Neural progenitor cell (in vitro differentiated cells): ENCODE measurements around the gene EAF2. TPM values are rescaled to one million over a fixed set of nuclear protein-coding genes. Genes with fewer than 3 reads are reported as not detected.
"Not testable (repeated sequence)": the region's sequence is repeated elsewhere in the genome, so short reads cannot be mapped to it uniquely, and the experiment has no call there.

ENCODE experiments used
- DNase-seq: peaks from one replicate; pipeline ENCODE4 v3.0.0-alpha.2; 2016; ENCODE audit warnings: low spot score
- H2AFZ ChIP-seq: fragments of 200-600 bp; sonication (generic); replicated peaks from 2 replicates; pipeline ENCODE4 v1.6.1; 2016; ENCODE audit warnings: antibody characterized with exemption
- H3F3A ChIP-seq: fragments of 200-600 bp; sonication (generic); 2 replicates; pipeline ENCODE4 v1.6.1; 2016; ENCODE audit warnings: antibody characterized with exemption, low read depth
- H3K27ac ChIP-seq: fragments of 200-600 bp; sonication (generic); 2 replicates; pipeline ENCODE4 v1.5.1; 2016; ENCODE audit warnings: mild to moderate bottlenecking
- H3K27me3 ChIP-seq: fragments of 200-600 bp; sonication (generic); 2 replicates; pipeline ENCODE4 v1.6.1; 2016; ENCODE audit warnings: mild to moderate bottlenecking, moderate library complexity
- H3K36me3 ChIP-seq: fragments of 200-600 bp; sonication (generic); 2 replicates; pipeline ENCODE4 v1.5.1; 2016
- H3K4me1 ChIP-seq: fragments of 200-600 bp; sonication (generic); 2 replicates; pipeline ENCODE4 v1.6.1; 2016; ENCODE audit warnings: mixed run types
- H3K4me2 ChIP-seq: fragments of 200-600 bp; sonication (generic); 2 replicates; pipeline ENCODE4 v1.6.1; 2016
- H3K4me3 ChIP-seq: fragments of 200-600 bp; sonication (generic); 2 replicates; pipeline ENCODE4 v1.5.1; 2016
- H3K79me2 ChIP-seq: fragments of 200-600 bp; sonication (generic); 2 replicates; pipeline ENCODE4 v1.6.1; 2016; ENCODE audit warnings: low read depth
- H3K9ac ChIP-seq: fragments of 200-600 bp; sonication (generic); 2 replicates; pipeline ENCODE4 v1.6.1; 2016
- H3K9me3 ChIP-seq: fragments of 200-600 bp; sonication (generic); 2 replicates; pipeline ENCODE4 v1.5.1; 2016; ENCODE audit warnings: low read depth
- H4K20me1 ChIP-seq: fragments of 200-600 bp; sonication (generic); 2 replicates; pipeline ENCODE4 v1.6.1; 2016; ENCODE audit warnings: low read depth
- H3K27ac Mint-ChIP-seq: 3 replicates; pipeline ENCODE4 v1.8.0; 2021; ENCODE audit warnings: mixed read lengths
- H3K27me3 Mint-ChIP-seq: 2 replicates; pipeline ENCODE4 v1.8.0; 2022; ENCODE audit warnings: low read depth, mild to moderate bottlenecking, inconsistent platforms, moderate library complexity, mixed read lengths; ENCODE audit not compliant: insufficient read depth
- H3K36me3 Mint-ChIP-seq: 3 replicates; pipeline ENCODE4 v1.8.0; 2021; ENCODE audit warnings: mixed read lengths
- H3K4me1 Mint-ChIP-seq: 3 replicates; pipeline ENCODE4 v1.8.0; 2021; ENCODE audit warnings: mixed read lengths
- H3K4me3 Mint-ChIP-seq: 3 replicates; pipeline ENCODE4 v1.8.0; 2021; ENCODE audit warnings: mild to moderate bottlenecking, moderate library complexity, mixed read lengths
- H3K9me3 Mint-ChIP-seq: 3 replicates; pipeline ENCODE4 v1.8.0; 2020; ENCODE audit warnings: mixed read lengths
- EZH2 ChIP-seq: fragments of 200-600 bp; sonication (generic); IDR thresholded peaks from 2 replicates; pipeline ENCODE4 v1.6.1; 2017; ENCODE audit warnings: antibody characterized with exemption, mild to moderate bottlenecking, moderate library complexity
- EZH2phosphoT487 ChIP-seq: fragments of 200-600 bp; sonication (generic); IDR thresholded peaks from 2 replicates; pipeline ENCODE4 v1.6.1; 2017; ENCODE audit warnings: antibody characterized with exemption
- total RNA-seq: library from RNA; depleted of rRNA; stranded (reverse); fragments of >200 nt; gene quantifications from 2 replicates; pipeline ENCODE4 v1.2.3, GENCODE V29; 2015; ENCODE audit warnings: low replicate concordance
- TF ChIP-seq, protein P1 (sequence below): fragments of 200-600 bp; sonication (generic); IDR thresholded peaks from 2 replicates; pipeline ENCODE4 v1.5.1; 2017; ENCODE audit warnings: antibody characterized with exemption, mild to moderate bottlenecking

Gene EAF2
- total RNA-seq, 1 donor from 2014 or later, result 8.5 TPM

DNA sequence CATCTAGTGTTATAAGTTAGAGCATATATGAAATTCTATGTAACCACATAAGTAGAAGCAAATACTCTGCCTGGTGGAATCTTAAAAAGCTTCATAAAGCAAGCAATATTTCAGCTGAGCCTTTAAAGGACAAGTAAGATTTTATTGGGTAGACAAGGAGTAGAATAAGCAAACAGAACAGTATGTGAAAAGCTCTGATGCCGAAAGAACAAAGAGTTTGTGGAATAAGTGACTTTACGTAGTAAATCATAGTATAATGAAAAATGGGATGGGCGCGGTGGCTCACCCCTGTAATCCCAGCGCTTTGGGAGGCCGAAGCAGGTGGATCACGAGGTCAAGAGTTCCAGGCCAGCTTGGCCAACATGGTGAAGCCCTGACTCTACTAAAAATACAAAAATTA, 9.9 kb downstream of the EAF2 start:
- TF ChIP-seq EZH2 (no peak), EZH2phosphoT487 (no peak)
- TF ChIP-seq, protein P1, sequence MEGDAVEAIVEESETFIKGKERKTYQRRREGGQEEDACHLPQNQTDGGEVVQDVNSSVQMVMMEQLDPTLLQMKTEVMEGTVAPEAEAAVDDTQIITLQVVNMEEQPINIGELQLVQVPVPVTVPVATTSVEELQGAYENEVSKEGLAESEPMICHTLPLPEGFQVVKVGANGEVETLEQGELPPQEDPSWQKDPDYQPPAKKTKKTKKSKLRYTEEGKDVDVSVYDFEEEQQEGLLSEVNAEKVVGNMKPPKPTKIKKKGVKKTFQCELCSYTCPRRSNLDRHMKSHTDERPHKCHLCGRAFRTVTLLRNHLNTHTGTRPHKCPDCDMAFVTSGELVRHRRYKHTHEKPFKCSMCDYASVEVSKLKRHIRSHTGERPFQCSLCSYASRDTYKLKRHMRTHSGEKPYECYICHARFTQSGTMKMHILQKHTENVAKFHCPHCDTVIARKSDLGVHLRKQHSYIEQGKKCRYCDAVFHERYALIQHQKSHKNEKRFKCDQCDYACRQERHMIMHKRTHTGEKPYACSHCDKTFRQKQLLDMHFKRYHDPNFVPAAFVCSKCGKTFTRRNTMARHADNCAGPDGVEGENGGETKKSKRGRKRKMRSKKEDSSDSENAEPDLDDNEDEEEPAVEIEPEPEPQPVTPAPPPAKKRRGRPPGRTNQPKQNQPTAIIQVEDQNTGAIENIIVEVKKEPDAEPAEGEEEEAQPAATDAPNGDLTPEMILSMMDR, result no peak
- Histone ChIP-seq H3K4me2 (no peak overlapping the region), H3K4me3 (no peak overlapping the region), H3K9ac (no peak overlapping the region), H3F3A (no peaks in the 10 kb centered on the region), H3K79me2 (no peaks in the 10 kb centered on the region), H4K20me1 (no peaks in the 10 kb centered on the region), H3K27me3 (no peaks in the 10 kb centered on the region), H2AFZ (no peak overlapping the region), H3K9me3 (no peaks in the 10 kb centered on the region), H3K36me3 (no peaks in the 10 kb centered on the region), H3K27ac (no peak overlapping the region), H3K4me1 (no peaks in the 10 kb centered on the region)
- no peak overlapping the region for H3K4me3 Mint-ChIP-seq
- H3K27me3 Mint-ChIP-seq, result no peaks in the 10 kb centered on the region
- no peak for DNase-seq
- peaks cover 4% of the 10 kb centered on the region for H3K36me3 Mint-ChIP-seq
- peaks cover 3% of the 10 kb centered on the region for H3K9me3 Mint-ChIP-seq
- H3K4me1 Mint-ChIP-seq, result no peaks in the 10 kb centered on the region
- H3K27ac Mint-ChIP-seq, result no peak overlapping the region

DNA sequence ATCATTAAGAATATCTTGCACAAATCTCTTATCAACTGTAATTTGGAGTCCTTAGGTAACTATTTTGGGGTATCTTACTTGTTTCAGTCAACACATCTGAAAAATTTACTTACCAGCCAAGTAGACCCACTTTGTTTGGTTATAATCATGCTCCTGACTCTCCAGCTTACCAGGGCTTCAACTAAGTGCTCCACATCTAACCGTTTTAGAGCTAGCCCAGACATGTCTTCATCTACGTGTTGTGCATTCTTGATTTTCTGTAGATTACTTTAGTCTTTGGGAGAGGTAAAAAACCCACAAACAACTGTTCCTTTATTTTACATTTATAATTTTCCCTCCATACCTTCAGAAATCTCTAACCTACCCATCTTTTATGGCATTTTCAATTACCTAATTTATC, 17.2 kb downstream of the EAF2 start:
- H2AFZ ChIP-seq, result no peak overlapping the region
- no peak overlapping the region for H3K4me3 ChIP-seq
- no peaks in the 10 kb centered on the region for H4K20me1 ChIP-seq
- H3K27me3 ChIP-seq, result no peaks in the 10 kb centered on the region
- no peak overlapping the region for H3K9ac ChIP-seq
- no peak overlapping the region for H3K4me2 ChIP-seq
- Mint-ChIP-seq H3K9me3 (no peaks in the 10 kb centered on the region), H3K4me1 (no peaks in the 10 kb centered on the region), H3K4me3 (no peak overlapping the region), H3K27me3 (no peaks in the 10 kb centered on the region), H3K36me3 (no peaks in the 10 kb centered on the region), H3K27ac (no peak overlapping the region)
- no peaks in the 10 kb centered on the region for H3K9me3 ChIP-seq
- H3K4me1 ChIP-seq, result no peaks in the 10 kb centered on the region
- no peak overlapping the region for H3K27ac ChIP-seq
- H3K79me2 ChIP-seq, result no peaks in the 10 kb centered on the region
- no peak for DNase-seq
- TF ChIP-seq EZH2phosphoT487 (no peak), EZH2 (no peak)
- TF ChIP-seq, protein P1, result no peak
- H3K36me3 ChIP-seq, result no peaks in the 10 kb centered on the region
- H3F3A ChIP-seq, result no peaks in the 10 kb centered on the region

DNA sequence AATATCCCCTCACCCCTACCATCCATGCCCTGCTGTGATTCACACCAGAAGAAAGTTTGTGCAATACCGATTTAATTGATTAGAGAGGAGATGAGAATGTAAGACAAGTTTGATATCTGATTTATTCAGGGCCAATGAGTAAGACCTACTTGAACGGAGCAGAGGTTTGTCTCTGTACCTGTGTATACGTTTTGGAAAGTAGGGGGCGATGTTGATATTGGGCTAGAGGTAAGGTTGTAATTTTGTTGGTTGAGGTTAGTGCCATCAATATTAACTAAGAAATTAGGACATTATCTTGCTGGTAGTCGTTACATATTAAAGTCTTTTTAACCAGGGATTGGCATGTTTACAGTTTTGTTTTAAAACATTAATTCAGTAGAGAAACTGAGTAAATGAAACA, 20.5 kb downstream of the EAF2 start:
- Mint-ChIP-seq H3K27ac (no peak overlapping the region), H3K27me3 (no peaks in the 10 kb centered on the region), H3K4me1 (no peaks in the 10 kb centered on the region), H3K9me3 (no peaks in the 10 kb centered on the region), H3K4me3 (no peak overlapping the region), H3K36me3 (no peaks in the 10 kb centered on the region)
- H3K4me1 ChIP-seq, result no peaks in the 10 kb centered on the region
- H3K27me3 ChIP-seq, result no peaks in the 10 kb centered on the region
- DNase-seq, result peak; percentile 49
- no peak overlapping the region for H3K4me2 ChIP-seq
- H4K20me1 ChIP-seq, result no peaks in the 10 kb centered on the region
- H3K9ac ChIP-seq, result no peak overlapping the region
- no peaks in the 10 kb centered on the region for H3K79me2 ChIP-seq
- H3K4me3 ChIP-seq, result no peak overlapping the region
- no peak for TF ChIP-seq EZH2
- TF ChIP-seq, protein P1, result peak; percentile 67
- H3K9me3 ChIP-seq, result no peaks in the 10 kb centered on the region
- H3K27ac ChIP-seq, result no peak overlapping the region
- H2AFZ ChIP-seq, result no peak overlapping the region
- no peaks in the 10 kb centered on the region for H3K36me3 ChIP-seq
- H3F3A ChIP-seq, result no peaks in the 10 kb centered on the region

DNA sequence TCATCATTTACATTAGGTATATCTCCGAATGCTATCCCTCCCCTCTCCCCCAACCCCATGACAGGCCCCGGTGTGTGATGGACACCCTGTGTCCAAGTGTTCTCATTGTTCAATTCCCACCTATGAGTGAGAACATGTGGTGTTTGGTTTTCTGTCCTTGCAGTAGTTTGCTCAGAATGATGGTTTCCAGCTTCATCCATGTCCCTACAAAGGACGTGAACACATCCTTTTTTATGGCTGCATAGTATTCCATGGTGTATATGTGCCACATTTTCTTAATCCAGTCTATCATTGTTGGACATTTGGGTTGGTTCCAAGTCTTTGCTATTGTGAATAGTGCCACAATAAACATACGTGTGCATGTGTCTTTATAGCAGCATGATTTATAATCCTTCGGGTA, 22.8 kb downstream of the EAF2 start:
- H3K27ac ChIP-seq, H2AFZ ChIP-seq, H3K4me2 ChIP-seq, H3K4me1 ChIP-seq, H3F3A ChIP-seq, H3K9me3 ChIP-seq, H3K27me3 ChIP-seq, H3K4me3 Mint-ChIP-seq, H3K36me3 Mint-ChIP-seq, H3K9ac ChIP-seq, H3K4me3 ChIP-seq, H3K27me3 Mint-ChIP-seq, H3K27ac Mint-ChIP-seq, H3K4me1 Mint-ChIP-seq, DNase-seq, H3K79me2 ChIP-seq, H4K20me1 ChIP-seq, H3K36me3 ChIP-seq, H3K9me3 Mint-ChIP-seq: not testable (repeated sequence)

DNA sequence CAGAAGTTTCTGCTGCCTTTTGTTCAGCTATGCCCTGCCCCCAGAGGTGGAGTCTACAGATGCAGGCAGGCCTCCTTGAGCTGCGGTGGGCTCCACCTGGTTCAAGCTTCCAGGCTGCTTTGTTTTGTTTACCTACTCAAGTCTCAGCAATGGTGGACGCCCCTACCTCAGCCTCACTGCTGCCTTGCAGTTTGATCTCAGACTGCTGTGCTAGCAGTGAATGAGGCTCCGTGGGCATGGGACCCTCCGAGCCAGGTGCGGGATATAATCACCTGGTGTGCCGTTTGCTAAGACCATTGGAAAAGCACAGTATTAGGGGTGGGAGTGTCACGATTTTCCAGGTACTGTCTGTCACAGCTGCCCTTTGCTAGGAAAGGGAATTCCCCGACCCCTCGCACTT, 28.2 kb downstream of the EAF2 start:
- not testable (repeated sequence) for H3K4me1 Mint-ChIP-seq, H3K27ac ChIP-seq, H2AFZ ChIP-seq, H3K4me2 ChIP-seq, H3K27me3 Mint-ChIP-seq, H3K36me3 ChIP-seq, H3K79me2 ChIP-seq, H3K27ac Mint-ChIP-seq, H3K4me1 ChIP-seq, H3F3A ChIP-seq, H3K4me3 Mint-ChIP-seq, H3K9ac ChIP-seq, H3K9me3 Mint-ChIP-seq, H4K20me1 ChIP-seq, H3K9me3 ChIP-seq, H3K36me3 Mint-ChIP-seq, H3K27me3 ChIP-seq, DNase-seq, H3K4me3 ChIP-seq
